Neural cell (in vitro differentiated cells): ENCODE data around the gene GPATCH2L. TPM values are rescaled to one million over a fixed set of nuclear protein-coding genes. Genes with fewer than 3 reads are reported as not detected.

Source experiments
- H2AFZ ChIP-seq: fragments of 200-600, 300-800 bp; sonication (generic), shearing (Covaris generic); 2 replicates; pipeline ENCODE4 v1.6.0; 2014; ENCODE audit warnings: low read depth, mild to moderate bottlenecking, antibody characterized with exemption, low read length, moderate library complexity
- H3F3A ChIP-seq: fragments of 200-600 bp; shearing (Covaris generic); 2 replicates; pipeline ENCODE4 v1.6.1; 2016; ENCODE audit warnings: mild to moderate bottlenecking, moderate library complexity, mixed read lengths, antibody characterized with exemption, low read length; ENCODE audit not compliant: insufficient read depth, poor library complexity, severe bottlenecking
- H3K27ac ChIP-seq: fragments of 200-600, 300-800 bp; sonication (generic), shearing (Covaris generic); 2 replicates; pipeline ENCODE4 v1.5.1; 2014; ENCODE audit warnings: mild to moderate bottlenecking, low read length, moderate library complexity
- H3K27me3 ChIP-seq: fragments of 300-800, 200-600 bp; sonication (generic), shearing (Covaris generic); 2 replicates; pipeline ENCODE4 v1.6.0; 2014; ENCODE audit warnings: mild to moderate bottlenecking, low read depth, low read length, moderate library complexity; ENCODE audit not compliant: insufficient read depth
- H3K36me3 ChIP-seq: fragments of 300-800, 200-600 bp; sonication (generic), shearing (Covaris generic); 2 replicates; pipeline ENCODE4 v1.5.1; 2014; ENCODE audit warnings: mild to moderate bottlenecking, antibody characterized with exemption, low read length, moderate library complexity; ENCODE audit not compliant: insufficient read depth
- H3K4me2 ChIP-seq: fragments of 300-800, 200-600 bp; sonication (generic), shearing (Covaris generic); 2 replicates; pipeline ENCODE4 v1.6.0; 2014; ENCODE audit warnings: mild to moderate bottlenecking, low read length
- H3K4me3 ChIP-seq: fragments of 300-800, 200-600 bp; sonication (generic), shearing (Covaris generic); 2 replicates; pipeline ENCODE4 v1.5.1; 2014; ENCODE audit warnings: mild to moderate bottlenecking, low read length, moderate library complexity
- H3K79me2 ChIP-seq: fragments of 200-600 bp; shearing (Covaris generic); replicated peaks from 2 replicates; pipeline ENCODE4 v1.6.0; 2014; ENCODE audit warnings: mild to moderate bottlenecking, low read length, moderate library complexity; ENCODE audit not compliant: insufficient read depth
- H3K9ac ChIP-seq: fragments of 300-800, 200-600 bp; sonication (generic), shearing (Covaris generic); 2 replicates; pipeline ENCODE4 v1.6.1; 2016; ENCODE audit warnings: mild to moderate bottlenecking, low read length, mixed read lengths
- H3K9me2 ChIP-seq: fragments of 200-600 bp; shearing (Covaris generic); 2 replicates; pipeline ENCODE4 v1.6.1; 2016; ENCODE audit warnings: mild to moderate bottlenecking, low read length, mixed read lengths; ENCODE audit not compliant: insufficient read depth
- H3K9me3 ChIP-seq: fragments of 200-600, 300-800 bp; sonication (generic), shearing (Covaris generic); 2 replicates; pipeline ENCODE4 v1.6.1; 2016; ENCODE audit warnings: mild to moderate bottlenecking, mixed run types, low read length, moderate library complexity, mixed read lengths
- H4K20me1 ChIP-seq: fragments of 200-600 bp; shearing (Covaris generic); 2 replicates; pipeline ENCODE4 v1.6.1; 2016; ENCODE audit warnings: mild to moderate bottlenecking, mixed run types; ENCODE audit not compliant: insufficient read depth
- EP300 ChIP-seq: fragments of 450-650 bp; conservative IDR thresholded peaks from 2 replicates; pipeline ENCODE4 v1.6.1; 2014; ENCODE audit warnings: antibody characterized with exemption, mild to moderate bottlenecking, moderate library complexity; ENCODE audit not compliant: poor library complexity, severe bottlenecking
- EZH2 ChIP-seq: fragments of 200-600, 300-800 bp; shearing (Covaris generic), sonication (generic); IDR thresholded peaks from 2 replicates; pipeline ENCODE4 v1.6.1; 2014; ENCODE audit warnings: antibody characterized with exemption, low read length, borderline replicate concordance, mild to moderate bottlenecking; ENCODE audit not compliant: insufficient read depth, poor library complexity, severe bottlenecking
- MXI1 ChIP-seq: fragments of 450-650 bp; conservative IDR thresholded peaks from 2 replicates; pipeline ENCODE4 v1.6.1; 2014; ENCODE audit warnings: antibody characterized with exemption, mild to moderate bottlenecking; ENCODE audit not compliant: poor library complexity, severe bottlenecking
- POLR2AphosphoS5 ChIP-seq: IDR thresholded peaks from 2 replicates; pipeline ENCODE4 v1.6.1; 2012
- RAD21 ChIP-seq: fragments of 450-650 bp; conservative IDR thresholded peaks from 2 replicates; pipeline ENCODE4 v1.6.1; 2014; ENCODE audit warnings: antibody characterized with exemption, mild to moderate bottlenecking, moderate library complexity
- REST ChIP-seq: IDR thresholded peaks from 2 replicates; pipeline ENCODE4 v1.6.1; 2012; ENCODE audit warnings: borderline replicate concordance
- SMC3 ChIP-seq: fragments of 450-650 bp; conservative IDR thresholded peaks from 2 replicates; pipeline ENCODE4 v1.6.1; 2014; ENCODE audit warnings: antibody characterized with exemption, mild to moderate bottlenecking, moderate library complexity; ENCODE audit not compliant: poor library complexity
- TAF1 ChIP-seq: IDR thresholded peaks from 2 replicates; pipeline ENCODE4 v1.6.1; 2012; ENCODE audit warnings: low read depth
- polyA plus RNA-seq: library from polyadenylated mRNA; depleted of rRNA; stranded (reverse); fragments of >200 nt; gene quantifications from 2 replicates; pipeline ENCODE4 v1.2.3, GENCODE V29; 2014
- TF ChIP-seq, protein P1 (sequence below): fragments of 450-650 bp; IDR thresholded peaks from 2 replicates; pipeline ENCODE4 v1.5.1; 2014; ENCODE audit warnings: antibody characterized with exemption, mild to moderate bottlenecking, moderate library complexity; ENCODE audit not compliant: poor library complexity, severe bottlenecking

GPATCH2L gene
- polyA plus RNA-seq, 1 donor from 2014 or later = 49.6 TPM

- no peak overlapping the region for H3K27ac ChIP-seq
- no peak overlapping the region for H3K4me2 ChIP-seq
- H3K9me3 ChIP-seq = no peaks in the 10 kb centered on the region
- H3K36me3 ChIP-seq = no peaks in the 10 kb centered on the region
- no peaks in the 10 kb centered on the region for H4K20me1 ChIP-seq
- no peaks in the 10 kb centered on the region for H3K79me2 ChIP-seq
- no peaks in the 10 kb centered on the region for H3F3A ChIP-seq
- H2AFZ ChIP-seq = no peak overlapping the region
- no peak overlapping the region for H3K4me3 ChIP-seq
- no peak overlapping the region for H3K9ac ChIP-seq
- H3K27me3 ChIP-seq = no peaks in the 10 kb centered on the region
- TF ChIP-seq MXI1 = no peak
- no peak for TF ChIP-seq TAF1
- no peak for TF ChIP-seq REST
- no peak for TF ChIP-seq POLR2AphosphoS5
- no peak for TF ChIP-seq RAD21
- TF ChIP-seq, protein P1, sequence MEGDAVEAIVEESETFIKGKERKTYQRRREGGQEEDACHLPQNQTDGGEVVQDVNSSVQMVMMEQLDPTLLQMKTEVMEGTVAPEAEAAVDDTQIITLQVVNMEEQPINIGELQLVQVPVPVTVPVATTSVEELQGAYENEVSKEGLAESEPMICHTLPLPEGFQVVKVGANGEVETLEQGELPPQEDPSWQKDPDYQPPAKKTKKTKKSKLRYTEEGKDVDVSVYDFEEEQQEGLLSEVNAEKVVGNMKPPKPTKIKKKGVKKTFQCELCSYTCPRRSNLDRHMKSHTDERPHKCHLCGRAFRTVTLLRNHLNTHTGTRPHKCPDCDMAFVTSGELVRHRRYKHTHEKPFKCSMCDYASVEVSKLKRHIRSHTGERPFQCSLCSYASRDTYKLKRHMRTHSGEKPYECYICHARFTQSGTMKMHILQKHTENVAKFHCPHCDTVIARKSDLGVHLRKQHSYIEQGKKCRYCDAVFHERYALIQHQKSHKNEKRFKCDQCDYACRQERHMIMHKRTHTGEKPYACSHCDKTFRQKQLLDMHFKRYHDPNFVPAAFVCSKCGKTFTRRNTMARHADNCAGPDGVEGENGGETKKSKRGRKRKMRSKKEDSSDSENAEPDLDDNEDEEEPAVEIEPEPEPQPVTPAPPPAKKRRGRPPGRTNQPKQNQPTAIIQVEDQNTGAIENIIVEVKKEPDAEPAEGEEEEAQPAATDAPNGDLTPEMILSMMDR = no peak
- no peak for TF ChIP-seq SMC3
- no peak for TF ChIP-seq EZH2
- TF ChIP-seq EP300 = no peak
- H3K9me2 ChIP-seq = no peaks in the 10 kb centered on the region
These were observed 34.7 kb downstream of the GPATCH2L start for GRCh38 chr14:76186308-76187027.

DNA sequence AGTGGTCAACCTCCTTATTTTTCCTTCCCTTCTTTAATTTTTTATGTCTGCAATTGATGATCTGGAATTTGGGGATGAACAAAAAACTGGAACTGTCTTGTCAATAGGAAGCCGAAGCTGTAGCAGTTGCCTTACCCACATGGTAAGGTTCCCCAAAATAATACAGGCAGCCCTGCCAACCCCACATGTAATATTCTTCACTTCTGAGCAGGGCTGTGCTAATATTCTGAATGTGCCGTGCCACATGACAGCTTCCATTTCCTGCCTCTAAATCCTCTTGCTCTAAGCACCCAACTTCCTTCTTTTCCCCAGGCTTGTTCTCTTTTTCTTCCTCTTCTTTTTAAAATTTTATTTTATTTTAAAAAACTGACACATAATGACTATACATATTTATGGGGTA is 39.6 kb downstream of the GPATCH2L start:
- no peak overlapping the region for H3K9ac ChIP-seq
- H3K4me2 ChIP-seq = no peak overlapping the region
- H4K20me1 ChIP-seq = no peaks in the 10 kb centered on the region
- H3K9me3 ChIP-seq = no peaks in the 10 kb centered on the region
- peaks cover 7% of the 10 kb centered on the region for H3K36me3 ChIP-seq
- no peaks in the 10 kb centered on the region for H3K79me2 ChIP-seq
- TF ChIP-seq MXI1 = no peak
- no peak for TF ChIP-seq REST
- TF ChIP-seq, protein P1 = no peak
- no peak for TF ChIP-seq RAD21
- no peak for TF ChIP-seq POLR2AphosphoS5
- TF ChIP-seq TAF1 = no peak
- TF ChIP-seq SMC3 = no peak
- TF ChIP-seq EP300 = no peak
- no peak for TF ChIP-seq EZH2
- no peaks in the 10 kb centered on the region for H3K27me3 ChIP-seq
- no peak overlapping the region for H3K27ac ChIP-seq
- H2AFZ ChIP-seq = no peak overlapping the region
- H3K4me3 ChIP-seq = no peak overlapping the region
- H3F3A ChIP-seq = no peaks in the 10 kb centered on the region
- H3K9me2 ChIP-seq = no peaks in the 10 kb centered on the region
